GM19397 (cell line): ENCODE data around the gene CLDN3.
"Not testable (repeated sequence)": the region's sequence is repeated elsewhere in the genome, so short reads cannot be mapped to it uniquely, and the experiment has no call there.

Experiments
- ATAC-seq: cut with Tn5 transposase; IDR thresholded peaks from one replicate; pipeline ENCODE4 v1.9.1; 2021; ENCODE audit warnings: mild to moderate bottlenecking, moderate library complexity; ENCODE audit not compliant: unreplicated experiment

CLDN3 gene

GRCh38 chr7:73738220-73738611 lies 31.9 kb downstream of the CLDN3 start:
- peak; percentile 16 for ATAC-seq

- no peak for ATAC-seq
Observed at GRCh38 chr7:73737491-73738219, 32.4 kb downstream of the CLDN3 start.

- no peak for ATAC-seq
Observed at GRCh38 chr7:73736885-73737284, 33.2 kb downstream of the CLDN3 start.

- no peak for ATAC-seq
Observed at GRCh38 chr7:73735528-73735905, 34.6 kb downstream of the CLDN3 start.

- peak; percentile 38 for ATAC-seq
Observed at GRCh38 chr7:73734619-73735527, 35.2 kb downstream of the CLDN3 start.

- no peak for ATAC-seq
Observed at GRCh38 chr7:73732397-73732796, 37.7 kb downstream of the CLDN3 start.

GRCh38 chr7:73730485-73730884 lies 39.6 kb downstream of the CLDN3 start:
- ATAC-seq: no peak

- no peak for ATAC-seq
Observed at GRCh38 chr7:73728551-73728950, 41.5 kb downstream of the CLDN3 start.

GRCh38 chr7:73727952-73728351 lies 42.1 kb downstream of the CLDN3 start:
- ATAC-seq: no peak

- no peak for ATAC-seq
Observed at GRCh38 chr7:73726083-73726466, 44.0 kb downstream of the CLDN3 start.

GRCh38 chr7:73723813-73724212 lies 46.3 kb downstream of the CLDN3 start:
- ATAC-seq: no peak

GRCh38 chr7:73722785-73723184 lies 47.3 kb downstream of the CLDN3 start:
- ATAC-seq: no peak

GRCh38 chr7:73722182-73722581 lies 47.9 kb downstream of the CLDN3 start:
- ATAC-seq: not testable (repeated sequence)

- ATAC-seq: no peak
Observed at GRCh38 chr7:73721377-73721817, 48.7 kb downstream of the CLDN3 start.

GRCh38 chr7:73720443-73720842 lies 49.6 kb downstream of the CLDN3 start:
- not testable (repeated sequence) for ATAC-seq

- ATAC-seq: no peak
Observed at GRCh38 chr7:73719806-73720169, 50.3 kb downstream of the CLDN3 start.
